GM12891 (cell line): ENCODE results near the gene SLC19A2.

Experiments used
- POLR2A ChIP-seq: IDR thresholded peaks from 2 replicates; pipeline ENCODE4 v1.6.1; 2011; ENCODE audit warnings: low read depth, low read length, control low read depth
- POLR2AphosphoS5 ChIP-seq: IDR thresholded peaks from 2 replicates; pipeline ENCODE4 v1.6.1; 2011; ENCODE audit warnings: low read depth, low read length, control low read depth

- TF ChIP-seq POLR2A (no peak), POLR2AphosphoS5 (no peak)
These were observed 6.1 kb upstream of the SLC19A2 start for GRCh38 chr1:169491845-169492281.
